ENCODE measurements around the gene ZCCHC17. TPM values are rescaled to one million over a fixed set of nuclear protein-coding genes. Genes with fewer than 3 reads are reported as not detected.
"Not testable (repeated sequence)": the region's sequence is repeated elsewhere in the genome, so short reads cannot be mapped to it uniquely, and the experiment has no call there.

The ZCCHC17 gene
- total RNA-seq, 2 experiments from 2014 or later = 23.0 to 23.1 TPM

GRCh38 chr1:31282426-31282825 is 14.4 kb upstream of the ZCCHC17 start:
- DNase-seq, H3K27ac Mint-ChIP-seq, H3K27me3 Mint-ChIP-seq, H3K9me3 Mint-ChIP-seq, H3K4me3 Mint-ChIP-seq, CTCF ChIA-PET, H3K4me1 Mint-ChIP-seq, POLR2A ChIA-PET: not testable (repeated sequence)
- H3K36me3 Mint-ChIP-seq (ENCODE audit: low read depth) = peaks cover 46% of the 10 kb centered on the region

GRCh38 chr1:31287791-31288190 is 9.0 kb upstream of the ZCCHC17 start:
- peaks cover 44% of the 10 kb centered on the region for H3K36me3 Mint-ChIP-seq (ENCODE audit: low read depth)
- POLR2A ChIA-PET, DNase-seq, H3K27me3 Mint-ChIP-seq, H3K27ac Mint-ChIP-seq, H3K9me3 Mint-ChIP-seq, H3K4me3 Mint-ChIP-seq, H3K4me1 Mint-ChIP-seq: not testable (repeated sequence)
- CTCF ChIA-PET = interaction anchor here (1.1 to 1.2 kb wide), 2 partner anchors 9 to 10 kb away, joined by 3 to 5 read pairs; partner anchors contain the start of genes SNRNP40 and ZCCHC17

GRCh38 chr1:31289021-31289420 is 7.8 kb upstream of the ZCCHC17 start:
- CTCF ChIA-PET = interaction anchor here (0.6 to 1.1 kb wide), 2 partner anchors 18 to 116 kb away, joined by 3 to 8 read pairs; no protein-coding TSS in a partner anchor
- H3K27ac Mint-ChIP-seq = no peak overlapping the region

GRCh38 chr1:31295874-31296485 is 852 bp upstream of the ZCCHC17 start:
- peaks cover 37% of the 10 kb centered on the region for H3K4me1 Mint-ChIP-seq
- ChIA-PET CTCF (interaction anchor here (0.6 to 1.4 kb wide), 2 partner anchors 8 to 16 kb away, joined by 3 read pairs; no protein-coding TSS in a partner anchor), POLR2A (no interaction called here)
- H3K27me3 Mint-ChIP-seq = no peaks in the 10 kb centered on the region
- H3K9me3 Mint-ChIP-seq = no peaks in the 10 kb centered on the region
- H3K27ac Mint-ChIP-seq = no peak overlapping the region
- no peak overlapping the region for H3K4me3 Mint-ChIP-seq
- H3K36me3 Mint-ChIP-seq (ENCODE audit: low read depth) = peaks cover 31% of the 10 kb centered on the region
- DNase-seq = no peak

More at GRCh38 chr1:31289021-31289420, 7.8 kb upstream of the ZCCHC17 start:
- no peaks in the 10 kb centered on the region for H3K9me3 Mint-ChIP-seq
- H3K36me3 Mint-ChIP-seq (ENCODE audit: low read depth) = peaks cover 49% of the 10 kb centered on the region
- no peak for DNase-seq
- H3K4me1 Mint-ChIP-seq = peaks cover 9% of the 10 kb centered on the region
- no peak overlapping the region for H3K4me3 Mint-ChIP-seq
- POLR2A ChIA-PET = no interaction called here
- H3K27me3 Mint-ChIP-seq = no peaks in the 10 kb centered on the region

- peaks cover 20% of the 10 kb centered on the region for H3K36me3 Mint-ChIP-seq (ENCODE audit: low read depth)
- CTCF ChIA-PET = interaction anchor here (0.6 to 1.4 kb wide), 3 partner anchors 10 to 135 kb away, joined by 3 to 5 read pairs (median 3); no protein-coding TSS in a partner anchor
- no peaks in the 10 kb centered on the region for H3K27me3 Mint-ChIP-seq
- no peak overlapping the region for H3K27ac Mint-ChIP-seq
- peaks cover 37% of the 10 kb centered on the region for H3K4me1 Mint-ChIP-seq
- DNase-seq = peak; percentile 6
- H3K9me3 Mint-ChIP-seq = no peaks in the 10 kb centered on the region
- H3K4me3 Mint-ChIP-seq = no peak overlapping the region
- POLR2A ChIA-PET = interaction anchor here (0.6 to 0.7 kb wide), 3 partner anchors 428 to 1346 kb away, joined by 3 to 4 read pairs (median 4); no protein-coding TSS in a partner anchor
Observed at GRCh38 chr1:31297277-31298247, 730 bp downstream of the ZCCHC17 start.

- no peak overlapping the region for H3K27ac Mint-ChIP-seq
- H3K36me3 Mint-ChIP-seq (ENCODE audit: low read depth) = peaks cover 9% of the 10 kb centered on the region
- H3K4me1 Mint-ChIP-seq = peaks cover 29% of the 10 kb centered on the region
- H3K27me3 Mint-ChIP-seq = no peaks in the 10 kb centered on the region
- H3K4me3 Mint-ChIP-seq = no peak overlapping the region
- no peaks in the 10 kb centered on the region for H3K9me3 Mint-ChIP-seq
- POLR2A ChIA-PET = no interaction called here
- CTCF ChIA-PET = no interaction called here
- DNase-seq = no peak
Observed at GRCh38 chr1:31299365-31299764, 2.5 kb downstream of the ZCCHC17 start.

- H3K9me3 Mint-ChIP-seq = no peaks in the 10 kb centered on the region
- no peak overlapping the region for H3K27ac Mint-ChIP-seq
- no peak for DNase-seq
- ChIA-PET CTCF (no interaction called here), POLR2A (no interaction called here)
- no peak overlapping the region for H3K4me3 Mint-ChIP-seq
- H3K27me3 Mint-ChIP-seq = no peaks in the 10 kb centered on the region
- H3K36me3 Mint-ChIP-seq (ENCODE audit: low read depth) = peaks cover 5% of the 10 kb centered on the region
- peaks cover 24% of the 10 kb centered on the region for H3K4me1 Mint-ChIP-seq
Observed at GRCh38 chr1:31300193-31300592, 3.4 kb downstream of the ZCCHC17 start.

GRCh38 chr1:31302709-31303441 is 6.0 kb downstream of the ZCCHC17 start:
- CTCF ChIA-PET = interaction anchor here (0.5 to 0.6 kb wide), 2 partner anchors 71 to 1272 kb away, joined by 3 to 4 read pairs; no protein-coding TSS in a partner anchor
- Mint-ChIP-seq H3K4me1 (peaks cover 19% of the 10 kb centered on the region), H3K36me3 (ENCODE audit: low read depth) (peaks cover 5% of the 10 kb centered on the region), H3K9me3 (no peaks in the 10 kb centered on the region), H3K4me3 (no peak overlapping the region), H3K27ac (no peak overlapping the region), H3K27me3 (no peaks in the 10 kb centered on the region)
- no peak for DNase-seq
- POLR2A ChIA-PET = no interaction called here

GRCh38 chr1:31306278-31306677 is 9.4 kb downstream of the ZCCHC17 start:
- H3K27me3 Mint-ChIP-seq = no peaks in the 10 kb centered on the region
- DNase-seq = no peak
- H3K36me3 Mint-ChIP-seq (ENCODE audit: low read depth) = peaks cover 14% of the 10 kb centered on the region
- no peak overlapping the region for H3K4me3 Mint-ChIP-seq
- H3K4me1 Mint-ChIP-seq = peaks cover 8% of the 10 kb centered on the region
- ChIA-PET POLR2A (no interaction called here), CTCF (no interaction called here)
- no peaks in the 10 kb centered on the region for H3K9me3 Mint-ChIP-seq
- no peak overlapping the region for H3K27ac Mint-ChIP-seq

- Mint-ChIP-seq H3K27ac (no peak overlapping the region), H3K27me3 (no peaks in the 10 kb centered on the region), H3K4me3 (no peak overlapping the region), H3K36me3 (ENCODE audit: low read depth) (peaks cover 23% of the 10 kb centered on the region), H3K9me3 (no peaks in the 10 kb centered on the region), H3K4me1 (peaks cover 8% of the 10 kb centered on the region)
- ChIA-PET POLR2A (interaction anchor here (0.6 kb wide), 1 partner anchor 20 kb away, joined by 3 read pairs; no protein-coding TSS in a partner anchor), CTCF (no interaction called here)
- no peak for DNase-seq
Observed at GRCh38 chr1:31308036-31308435, 11.2 kb downstream of the ZCCHC17 start.

GRCh38 chr1:31310198-31310597 is 13.4 kb downstream of the ZCCHC17 start:
- Mint-ChIP-seq H3K4me1 (peaks cover 8% of the 10 kb centered on the region), H3K9me3 (no peaks in the 10 kb centered on the region), H3K27me3 (no peaks in the 10 kb centered on the region), H3K36me3 (ENCODE audit: low read depth) (peaks cover 31% of the 10 kb centered on the region), H3K4me3 (no peak overlapping the region), H3K27ac (no peak overlapping the region)
- CTCF ChIA-PET = interaction anchor here (0.9 kb wide), 1 partner anchor 67 kb away, joined by 3 read pairs; no protein-coding TSS in a partner anchor
- no peak for DNase-seq
- POLR2A ChIA-PET = no interaction called here

- no peak for DNase-seq
- Mint-ChIP-seq H3K27ac (no peak overlapping the region), H3K27me3 (no peaks in the 10 kb centered on the region), H3K36me3 (ENCODE audit: low read depth) (peaks cover 41% of the 10 kb centered on the region), H3K4me3 (no peak overlapping the region), H3K9me3 (no peaks in the 10 kb centered on the region), H3K4me1 (no peaks in the 10 kb centered on the region)
- POLR2A ChIA-PET = interaction anchor here (0.5 kb wide), 1 partner anchor 1519 kb away, joined by 4 read pairs; no protein-coding TSS in a partner anchor
- CTCF ChIA-PET = no interaction called here
Observed at GRCh38 chr1:31315902-31316301, 19.1 kb downstream of the ZCCHC17 start.
